Muscle of arm (tissue), 12 donors: ENCODE data around the gene STK11. TPM values are rescaled to one million over a fixed set of nuclear protein-coding genes. Genes with fewer than 3 reads are reported as not detected.
"Not testable (repeated sequence)": the region's sequence is repeated elsewhere in the genome, so short reads cannot be mapped to it uniquely, and the experiment has no call there.

Experiments used
- DNase-seq: peaks from one replicate; pipeline ENCODE4 v3.0.0-alpha.2; 2013
- polyA plus RNA-seq, 12 donors: library from polyadenylated mRNA; unstranded; fragments of 120-200 nt; gene quantifications; one replicate each; pipeline ENCODE4 v1.2.1, GENCODE V29; 2013; ENCODE audit not compliant: insufficient read length in 12 of 12

The STK11 gene
- polyA plus RNA-seq, 12 donors = 35.8 to 56.1 (median 44.3) TPM; not detected in 1

DNA sequence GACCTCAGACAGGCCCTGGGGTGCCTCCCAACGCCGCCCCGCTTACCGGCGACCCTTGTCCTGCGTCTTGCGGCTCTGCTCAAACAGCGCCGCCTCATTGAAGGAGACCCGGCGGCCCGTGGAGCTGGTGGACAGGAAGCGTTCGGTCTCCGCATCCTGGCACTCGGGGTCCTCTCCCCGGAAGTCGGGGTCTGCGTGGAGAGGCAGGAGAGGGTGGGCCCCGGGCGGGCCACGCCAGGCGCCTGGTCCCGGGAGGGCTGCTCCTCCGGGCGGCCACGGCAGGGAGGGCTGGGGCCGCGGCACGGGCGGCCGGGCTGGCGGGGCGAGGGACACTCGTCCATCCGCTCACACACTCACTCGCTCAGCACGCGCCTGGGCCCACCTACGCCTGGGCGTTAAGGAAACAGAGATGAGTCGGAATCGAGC lies 29.4 kb downstream of the STK11 start:
- no peak for DNase-seq

GRCh38 chr19:1235625-1236538 lies 30.3 kb downstream of the STK11 start:
- DNase-seq = no peak

DNA sequence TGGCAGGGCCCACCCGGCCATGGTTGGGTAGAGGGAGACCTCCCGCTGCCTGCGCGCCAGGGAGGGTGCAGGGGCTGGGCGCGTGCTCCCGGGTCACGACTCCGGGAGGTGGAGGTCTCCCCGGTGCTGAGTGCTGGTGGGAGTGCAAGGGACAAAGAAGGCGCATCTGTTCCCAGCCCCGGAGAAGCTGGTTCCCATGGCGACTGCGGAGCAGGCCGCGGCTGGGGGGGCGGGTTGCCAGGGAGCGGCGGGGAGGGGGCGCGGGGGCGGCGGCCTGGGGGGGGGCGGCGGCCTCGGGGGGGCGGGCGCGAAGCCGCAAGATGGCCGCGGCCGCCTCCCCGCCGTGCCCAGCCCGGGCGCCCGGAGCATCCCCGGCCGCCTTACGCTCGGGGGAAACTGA lies 31.0 kb downstream of the STK11 start:
- DNase-seq = no peak

- DNase-seq = no peak
Observed at GRCh38 chr19:1237027-1237659, 31.6 kb downstream of the STK11 start.

GRCh38 chr19:1237754-1238368 lies 32.3 kb downstream of the STK11 start, which contains the start of gene CBARP:
TSS of gene CBARP (minus strand) at chr19:1238005. CDS start at chr19:1236100, 1,905 bp downstream.
- DNase-seq = no peak

GRCh38 chr19:1238369-1239303 lies 33.1 kb downstream of the STK11 start:
- no peak for DNase-seq

DNA sequence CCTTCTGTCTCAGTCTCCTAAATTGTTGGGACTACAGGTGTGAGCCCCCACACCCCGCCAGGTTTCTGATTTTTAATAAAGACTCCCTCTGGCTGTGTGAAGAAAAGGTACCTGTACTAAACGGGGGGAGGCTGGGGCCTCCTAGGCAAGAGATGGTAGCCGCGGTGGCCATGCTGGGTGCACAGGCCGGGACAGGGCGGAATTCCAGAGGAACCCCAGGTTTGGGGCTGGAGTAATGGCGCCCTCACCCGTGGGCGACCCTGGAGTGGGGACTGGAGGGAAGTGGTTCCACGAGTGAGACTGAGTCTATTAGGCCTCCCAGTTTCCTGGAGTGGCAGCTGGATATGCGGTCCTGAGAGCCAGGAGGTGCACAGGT lies 33.8 kb downstream of the STK11 start:
- no peak for DNase-seq

GRCh38 chr19:1239796-1240737 lies 34.5 kb downstream of the STK11 start:
- peak; percentile 89 for DNase-seq

GRCh38 chr19:1240925-1241324 lies 35.3 kb downstream of the STK11 start:
- DNase-seq = no peak

- peak; percentile 95 for DNase-seq
Observed at GRCh38 chr19:1241417-1242095, 36.0 kb downstream of the STK11 start, which contains the start of gene ATP5F1D. TSS of gene ATP5F1D (plus strand) at chr19:1241751. CDS start at chr19:1241851, 100 bp downstream.

GRCh38 chr19:1243768-1244692 lies 38.5 kb downstream of the STK11 start:
- DNase-seq = peak; percentile 81

- DNase-seq = no peak
Observed at GRCh38 chr19:1244693-1245451, 39.3 kb downstream of the STK11 start.

GRCh38 chr19:1245494-1246264 lies 40.1 kb downstream of the STK11 start:
- no peak for DNase-seq

GRCh38 chr19:1246265-1247087 lies 40.9 kb downstream of the STK11 start:
- not testable (repeated sequence) for DNase-seq

- DNase-seq = no peak
Observed at GRCh38 chr19:1247748-1248138, 42.2 kb downstream of the STK11 start.
